ENCODE measurements around the gene PRM1.
"Not testable (repeated sequence)": the region's sequence is repeated elsewhere in the genome, so short reads cannot be mapped to it uniquely, and the experiment has no call there.

Gene PRM1

DNA sequence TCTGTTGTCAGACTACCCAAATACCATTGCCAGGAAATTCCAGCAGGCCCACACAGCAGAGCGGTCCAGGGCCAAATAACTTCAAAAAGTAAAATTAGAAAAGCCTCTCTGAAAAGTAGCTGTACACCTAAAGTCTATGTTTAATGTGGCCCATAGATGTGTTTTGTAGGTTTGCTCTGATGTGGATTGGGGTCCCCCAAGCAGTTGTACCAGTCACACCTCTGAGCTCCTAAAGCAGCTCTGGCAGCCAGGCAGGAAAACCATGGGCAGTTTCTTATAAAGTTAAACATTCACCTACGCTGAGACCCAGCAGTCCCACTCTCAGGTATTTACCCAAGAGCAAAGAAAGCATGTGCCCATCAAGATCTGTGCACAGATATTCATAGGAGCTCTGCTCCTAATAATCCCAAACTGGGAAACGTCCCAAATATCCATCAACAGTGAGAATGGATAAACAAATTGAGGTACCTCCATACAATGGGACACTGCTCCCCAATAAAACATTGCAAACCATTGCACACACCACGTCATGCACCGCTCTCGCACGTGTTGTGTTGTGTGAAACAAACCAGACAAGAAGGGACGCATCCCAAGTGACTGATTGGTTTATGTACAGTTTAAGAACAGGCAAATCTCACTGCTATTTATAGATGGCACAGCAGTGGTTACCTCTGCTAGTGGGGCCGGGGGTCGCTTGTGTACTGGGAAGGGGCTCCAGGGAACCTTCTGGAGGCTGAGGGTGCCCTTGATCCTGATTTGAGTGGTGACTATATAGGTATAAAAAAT lies 15.8 kb upstream of the PRM1 start:
- DNase-seq, result no peak

DNA sequence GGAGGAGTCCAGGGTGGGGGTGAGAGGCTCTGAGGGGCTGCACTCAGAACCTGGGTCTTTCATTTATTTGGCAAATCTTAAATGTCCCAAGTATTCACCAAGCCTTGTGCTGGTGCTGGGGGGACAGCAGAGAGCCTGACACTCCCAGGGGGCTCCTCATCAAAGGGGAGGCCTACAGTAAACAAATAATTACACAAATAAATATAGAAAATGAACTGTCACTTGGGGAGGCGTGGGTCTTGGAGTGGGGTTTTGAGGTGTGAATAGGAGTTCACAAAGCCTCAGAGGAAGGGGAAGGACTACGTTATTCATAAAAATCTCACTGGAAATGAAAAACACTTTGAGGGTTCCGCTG lies 15.2 kb upstream of the PRM1 start:
- no peak for DNase-seq

DNA sequence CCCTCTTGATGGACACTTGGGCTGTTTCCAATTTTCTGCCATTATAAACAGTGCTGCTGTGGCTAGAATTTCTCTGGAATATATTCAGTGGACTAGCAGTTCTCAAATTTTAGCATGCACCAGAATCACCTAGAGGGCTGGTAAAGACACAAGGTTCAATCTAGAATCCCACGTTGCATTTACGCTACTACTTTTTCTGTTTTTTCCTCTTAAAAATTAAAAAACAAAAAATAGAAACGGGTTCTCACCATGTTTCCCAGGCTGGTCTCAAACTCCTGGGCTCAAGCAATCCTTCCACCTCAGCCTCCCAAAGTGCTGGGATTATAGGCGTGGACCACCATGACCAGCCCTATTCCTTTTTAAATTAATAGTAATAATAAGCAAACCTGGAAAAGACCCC lies 14.5 kb upstream of the PRM1 start:
- no peak for DNase-seq

DNA sequence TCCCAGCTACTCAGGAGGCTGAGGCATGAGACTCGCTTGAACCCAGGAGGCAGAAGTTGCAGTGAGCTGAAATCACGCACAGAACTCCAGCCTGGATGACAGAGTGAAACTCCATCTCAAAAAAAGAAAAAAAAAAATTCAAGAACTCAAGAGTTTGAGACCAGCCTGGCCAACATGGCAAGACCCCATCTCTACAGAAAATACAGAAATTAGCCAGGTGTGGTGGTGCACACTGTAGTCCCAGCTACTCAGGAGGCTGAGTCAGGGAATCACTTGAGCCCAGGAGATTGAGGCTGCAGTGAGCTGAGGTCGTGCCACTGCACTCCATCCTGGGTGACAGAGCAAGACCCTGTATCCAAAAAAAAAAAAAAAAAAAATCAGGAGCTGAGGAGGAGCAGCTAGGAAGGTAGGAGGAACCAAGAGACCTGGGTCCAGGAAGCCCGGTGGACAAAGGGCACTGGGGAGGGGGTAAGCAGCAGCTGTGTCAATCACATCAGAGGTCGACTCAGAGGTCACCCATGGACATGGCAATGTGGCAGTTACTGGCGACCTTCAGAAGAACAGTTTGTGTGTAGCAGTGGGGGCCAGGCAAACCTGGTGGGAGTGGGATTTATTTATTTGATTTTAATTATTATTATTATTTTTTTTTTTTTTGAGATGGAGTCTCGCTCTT lies 11.1 kb upstream of the PRM1 start:
- no peak for DNase-seq

DNA sequence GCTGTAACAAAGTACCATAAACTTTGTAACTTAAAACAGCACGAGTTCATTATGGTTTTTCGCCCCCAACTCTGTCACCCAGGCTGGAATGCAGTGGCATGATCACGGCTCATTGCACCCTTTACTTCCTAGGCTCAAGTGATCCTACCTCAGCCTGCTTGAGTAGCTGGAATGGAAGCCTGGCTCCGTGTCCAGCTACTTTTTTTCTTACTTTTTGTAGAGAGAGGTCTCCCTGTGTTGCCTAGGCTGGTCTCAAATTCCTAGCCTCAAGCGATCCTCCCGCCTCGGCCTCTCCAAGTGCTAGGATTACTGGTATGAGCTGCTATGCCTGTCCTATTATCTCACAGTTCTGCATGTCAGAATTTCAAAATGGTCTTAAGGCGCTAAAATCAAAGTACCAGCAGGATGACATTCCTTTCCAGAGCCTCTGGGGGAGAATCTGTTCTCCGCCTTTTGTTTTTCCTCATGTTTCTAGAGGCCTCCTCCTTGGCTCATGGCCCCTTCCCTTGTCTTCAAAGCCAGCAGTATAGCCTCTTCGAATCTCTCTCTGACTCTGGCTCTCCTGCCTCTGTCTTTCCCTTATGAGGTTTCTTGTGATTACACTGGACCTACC lies 10.1 kb upstream of the PRM1 start:
- DNase-seq, result no peak

DNA sequence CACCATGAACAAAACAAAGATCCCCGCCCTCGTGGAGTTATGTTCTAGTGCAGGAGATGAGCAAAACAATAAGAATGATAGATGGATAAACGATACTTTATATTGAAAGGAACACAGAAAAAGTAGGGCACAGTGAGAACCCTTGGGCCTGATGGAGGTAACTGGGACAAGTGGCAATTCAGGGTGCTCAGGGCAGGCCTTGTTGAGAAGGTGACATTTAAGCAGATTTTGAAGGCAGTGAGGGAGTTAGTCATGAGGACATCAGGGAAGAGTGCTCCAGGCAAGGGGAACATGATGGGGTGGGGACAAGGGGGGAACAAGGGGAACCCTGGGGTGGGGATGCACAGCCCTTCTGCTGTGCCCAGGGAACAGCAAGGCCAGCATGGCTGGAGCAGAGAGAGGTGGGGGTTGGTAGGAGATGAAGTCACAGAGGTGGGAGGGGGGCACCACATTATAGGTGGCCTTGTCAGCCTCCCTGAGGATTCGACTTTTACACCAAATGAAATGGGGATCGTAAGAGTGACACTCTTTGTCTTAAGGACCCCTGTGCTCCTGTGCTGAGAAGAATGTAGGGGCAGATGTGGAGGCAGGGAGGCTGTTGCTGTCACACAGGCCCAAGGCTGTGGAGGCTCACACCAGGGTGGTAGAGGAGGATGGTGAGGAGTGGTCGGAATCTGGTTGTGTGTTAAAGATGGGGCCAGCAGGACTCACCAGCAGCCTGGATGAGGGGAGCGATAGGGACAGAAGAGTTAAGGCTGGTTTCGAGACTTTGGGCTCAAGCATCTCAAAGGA lies 9.2 kb upstream of the PRM1 start:
- DNase-seq, result no peak

DNA sequence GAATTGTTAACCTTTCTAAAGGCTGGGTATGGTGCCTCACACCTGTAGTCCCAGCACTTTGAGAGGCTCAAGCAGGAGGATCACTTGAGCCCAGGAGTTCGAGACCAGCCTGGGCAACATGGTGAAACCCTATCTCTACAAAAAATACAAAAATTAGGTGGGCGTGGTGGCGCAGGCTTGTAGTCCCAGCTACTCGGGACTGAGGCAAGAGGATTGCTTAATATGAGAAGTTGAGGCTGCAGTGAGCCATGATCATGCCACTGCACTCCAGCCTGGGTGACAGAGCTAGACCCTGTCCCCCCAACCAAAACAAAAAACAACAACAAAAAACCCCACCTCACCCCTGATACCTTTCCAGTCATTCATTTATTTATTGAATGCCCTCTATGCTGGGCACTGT lies 8.6 kb upstream of the PRM1 start:
- not testable (repeated sequence) for DNase-seq

DNA sequence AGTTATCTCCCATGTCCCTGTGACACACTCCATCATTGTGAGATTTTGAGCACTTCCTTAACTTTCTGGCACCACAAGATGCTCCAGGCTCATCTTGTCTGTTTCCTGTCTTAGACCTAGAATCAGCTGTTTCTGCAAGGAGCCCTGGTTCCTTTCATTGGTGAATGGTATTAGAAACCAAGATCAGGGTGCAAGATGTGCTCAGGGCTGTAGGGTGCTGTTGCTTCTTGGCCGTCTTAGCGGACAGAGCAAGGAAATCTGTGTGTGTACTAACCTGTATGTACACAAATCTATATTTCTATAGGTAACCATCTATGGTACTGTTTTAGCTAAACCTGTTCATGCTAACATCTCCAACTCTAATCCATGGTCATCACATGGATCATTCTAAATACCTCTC lies 8.1 kb upstream of the PRM1 start:
- no peak for DNase-seq

DNA sequence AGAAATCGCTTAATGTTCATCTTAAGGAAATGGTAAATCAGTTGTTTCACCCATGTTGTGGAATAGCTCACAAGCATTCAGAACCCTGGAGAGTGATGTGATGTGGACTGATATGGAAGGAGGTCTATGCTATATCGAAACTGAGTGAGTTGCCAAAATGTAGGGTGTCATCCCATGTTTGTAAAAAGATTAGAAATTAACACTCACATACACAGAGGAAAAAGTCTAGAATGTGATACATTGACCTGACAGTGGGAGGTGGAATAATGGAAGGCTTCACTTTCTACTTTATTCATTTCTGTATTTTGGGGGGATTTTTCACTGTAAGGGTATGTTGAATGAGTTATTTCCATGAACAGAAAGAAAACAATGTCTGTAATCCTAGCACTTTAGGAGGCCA lies 4.7 kb upstream of the PRM1 start:
- no peak for DNase-seq

DNA sequence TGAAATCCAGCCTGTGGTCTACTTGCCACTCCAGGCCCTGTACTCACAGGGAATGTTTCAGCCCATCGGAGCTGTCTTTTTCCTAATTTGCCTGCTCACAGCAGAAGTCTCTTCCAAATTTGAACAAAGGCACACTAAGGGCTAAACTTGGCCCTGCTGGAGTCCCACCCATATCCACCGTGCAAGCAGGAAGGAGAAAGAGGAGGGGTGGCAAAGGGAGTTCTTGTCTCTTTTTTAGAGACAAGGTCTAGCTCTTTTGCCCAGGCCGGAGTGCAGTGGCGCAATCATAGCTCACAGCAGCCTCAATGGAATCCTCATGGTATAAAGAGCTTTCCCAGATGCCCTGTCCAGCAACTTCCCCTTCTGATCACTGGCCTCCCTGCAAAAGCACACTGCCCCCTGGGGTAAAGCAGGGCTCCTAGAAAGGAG lies 2.7 kb upstream of the PRM1 start:
- DNase-seq, result no peak

DNA sequence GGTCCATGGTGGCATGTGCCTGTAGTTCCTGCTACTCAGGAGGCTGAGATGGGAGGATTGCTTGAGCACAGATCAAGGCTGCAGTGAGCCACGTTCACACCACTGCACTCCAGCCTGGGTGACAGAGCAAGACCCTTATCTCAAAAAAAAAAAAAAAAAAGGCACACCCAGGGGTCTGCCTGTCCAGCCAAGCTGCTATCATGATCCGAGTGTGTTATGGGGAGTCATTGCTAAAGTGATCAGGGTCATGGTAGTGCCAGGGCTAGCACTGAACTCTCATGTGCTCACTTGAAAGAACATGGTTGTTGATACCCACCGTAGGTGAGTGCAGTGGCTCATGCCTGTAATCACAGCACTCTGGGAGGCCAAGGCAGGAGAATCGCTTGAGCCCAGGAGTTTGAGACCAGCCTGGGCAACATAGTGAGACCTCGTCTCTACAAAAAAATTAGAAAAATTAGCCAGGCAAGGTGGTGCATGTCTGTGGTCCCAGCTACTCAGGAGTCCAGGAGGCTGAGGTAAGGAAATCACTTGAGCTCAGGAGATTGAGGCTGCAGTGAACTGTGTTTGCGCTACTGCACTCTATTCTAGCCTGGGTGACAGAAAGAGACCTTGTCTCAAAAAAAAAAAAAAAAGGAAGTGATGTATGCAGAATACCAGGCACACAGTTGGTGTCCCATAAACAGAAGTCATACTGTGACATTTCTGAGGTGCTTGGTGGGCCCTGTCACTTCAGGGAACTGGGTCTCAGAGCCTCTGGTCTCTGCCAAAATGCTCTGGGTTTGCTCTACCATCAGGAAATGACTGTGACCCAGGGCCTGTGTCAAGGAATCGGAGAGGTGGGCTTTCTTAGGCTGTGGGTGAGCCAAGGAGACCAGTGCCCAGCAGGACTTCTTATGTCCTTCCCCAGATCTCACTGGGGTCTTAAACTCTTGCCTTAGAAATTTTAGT lies 2.2 kb downstream of the PRM1 start:
- no peak for DNase-seq

DNA sequence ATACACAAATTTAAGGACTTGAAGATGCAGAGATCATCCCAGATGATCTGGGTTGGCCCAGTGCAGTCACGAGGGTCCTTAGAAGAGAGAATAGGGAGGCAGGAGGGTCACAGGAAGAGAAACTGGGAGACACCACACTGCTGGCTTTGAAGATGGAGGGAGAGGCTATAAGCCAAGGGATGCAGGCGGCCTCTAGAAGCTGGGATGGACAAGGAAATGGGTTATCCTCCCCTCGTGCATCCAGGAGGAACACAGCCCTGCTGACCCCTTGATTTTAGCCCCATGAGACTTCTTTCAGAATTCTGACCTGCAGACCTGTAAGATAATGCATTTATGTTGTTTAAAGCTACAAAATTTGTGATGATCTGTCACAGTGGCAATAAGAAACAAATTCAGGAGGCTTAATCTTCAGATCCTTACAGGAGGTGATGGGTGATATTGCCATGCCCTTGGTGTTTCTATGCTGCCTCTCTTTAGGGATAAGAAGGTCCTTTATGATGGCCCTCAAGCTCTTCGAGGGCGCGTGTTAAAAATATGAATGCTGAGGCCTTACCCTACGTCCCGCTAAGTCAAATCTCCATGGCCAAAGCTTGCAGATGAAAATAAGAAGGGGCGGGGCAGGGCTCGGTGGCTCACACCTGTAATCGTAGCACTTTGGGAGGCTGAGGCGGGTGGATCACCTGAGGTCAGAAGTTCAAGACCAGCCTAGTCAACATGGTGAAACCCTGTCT lies 3.4 kb downstream of the PRM1 start:
- DNase-seq, result no peak

DNA sequence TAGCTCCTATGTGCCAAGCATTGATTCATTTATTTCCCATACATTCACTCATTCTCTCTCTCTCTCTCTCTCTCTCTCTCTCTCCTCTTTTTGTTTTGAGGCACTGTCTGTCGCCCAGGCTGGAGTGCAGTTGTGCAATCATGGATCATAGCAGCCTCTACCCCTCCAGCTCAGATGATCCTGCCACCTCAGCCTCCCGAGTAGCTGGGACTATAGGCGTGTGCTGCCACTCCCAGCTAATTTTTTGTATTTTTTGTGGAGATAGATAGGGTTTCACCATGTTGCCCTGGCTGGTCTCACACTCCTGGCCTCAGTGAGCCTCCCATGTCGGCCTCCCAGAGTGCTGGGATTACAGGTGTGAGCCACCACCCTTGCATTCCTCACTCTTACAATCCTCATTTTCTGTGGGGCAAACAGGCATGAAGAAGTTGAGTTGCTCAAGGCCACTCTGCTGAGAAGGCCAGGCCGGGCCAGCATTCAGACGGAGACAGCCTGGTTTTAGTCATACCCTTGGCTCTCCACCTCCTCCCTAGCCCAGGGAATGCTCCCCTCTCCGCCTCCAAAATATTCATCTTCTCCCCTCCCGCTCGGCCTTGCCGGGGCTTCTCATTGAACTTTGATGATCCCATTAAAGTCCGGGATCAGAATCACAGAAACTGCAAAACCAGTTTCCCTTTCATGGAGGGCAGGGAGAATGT lies 4.1 kb downstream of the PRM1 start:
- no peak for DNase-seq

DNA sequence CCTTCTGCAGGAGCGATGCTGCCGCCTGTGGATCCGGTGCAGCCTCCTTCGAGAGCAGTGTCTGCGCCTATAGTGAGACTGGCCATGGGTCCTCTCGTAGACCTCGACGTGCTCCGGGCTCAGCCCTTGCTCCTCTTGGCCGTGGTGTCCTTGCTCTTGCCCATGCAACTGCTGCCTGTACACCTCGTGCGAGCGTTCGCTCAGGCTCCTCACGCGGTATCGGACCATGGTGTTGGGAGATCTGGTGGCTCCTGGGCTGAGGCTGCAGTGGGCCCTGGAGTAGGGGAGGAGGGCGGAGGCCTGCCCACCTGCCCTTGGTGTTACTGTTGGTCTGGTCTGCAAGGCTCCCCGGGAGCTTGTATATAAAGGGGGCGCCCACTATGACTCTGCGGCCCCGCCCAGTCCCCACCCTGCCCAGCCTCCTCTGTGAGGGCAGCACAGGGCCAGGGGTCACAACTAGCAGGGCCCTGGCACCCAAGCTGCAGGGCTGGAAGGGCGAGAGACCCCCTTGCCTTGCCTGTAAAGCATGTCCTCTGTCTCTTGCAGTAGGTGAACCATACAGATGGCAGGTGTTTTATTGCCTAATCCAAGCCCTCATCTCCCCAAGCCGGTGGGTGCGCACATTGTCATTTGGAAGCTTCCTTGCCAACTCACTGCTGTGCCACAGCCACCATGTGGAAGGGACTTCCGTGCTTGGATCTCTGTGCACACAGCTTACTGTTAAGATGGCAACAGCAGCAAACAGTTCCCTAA lies 4.8 kb downstream of the PRM1 start, which contains the start of gene PRM2:
Gene PRM2 (minus strand): TSS at position 338 of the 753 bp plus-strand sequence. CDS start 110 bp downstream, at position 228.
- no peak for DNase-seq

DNA sequence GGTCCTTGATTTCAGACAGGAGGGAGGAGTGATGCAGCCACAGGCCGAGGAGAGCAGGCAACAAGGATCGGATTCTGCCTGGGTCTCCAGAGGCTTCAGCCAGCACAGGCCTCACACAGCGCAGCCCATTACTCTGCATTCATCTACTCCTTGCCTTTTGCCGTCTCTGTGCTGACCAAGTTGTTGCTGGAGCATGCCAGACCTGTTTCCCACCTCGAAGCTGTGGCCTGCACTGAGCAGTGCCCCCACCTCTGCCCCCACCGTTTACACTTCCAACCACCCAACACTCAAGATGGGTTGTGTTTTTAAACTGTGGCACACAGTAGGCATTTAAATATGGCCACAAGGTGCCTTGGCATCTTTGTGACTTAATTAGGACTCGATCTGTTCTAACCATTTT lies 6.2 kb downstream of the PRM1 start:
- no peak for DNase-seq

DNA sequence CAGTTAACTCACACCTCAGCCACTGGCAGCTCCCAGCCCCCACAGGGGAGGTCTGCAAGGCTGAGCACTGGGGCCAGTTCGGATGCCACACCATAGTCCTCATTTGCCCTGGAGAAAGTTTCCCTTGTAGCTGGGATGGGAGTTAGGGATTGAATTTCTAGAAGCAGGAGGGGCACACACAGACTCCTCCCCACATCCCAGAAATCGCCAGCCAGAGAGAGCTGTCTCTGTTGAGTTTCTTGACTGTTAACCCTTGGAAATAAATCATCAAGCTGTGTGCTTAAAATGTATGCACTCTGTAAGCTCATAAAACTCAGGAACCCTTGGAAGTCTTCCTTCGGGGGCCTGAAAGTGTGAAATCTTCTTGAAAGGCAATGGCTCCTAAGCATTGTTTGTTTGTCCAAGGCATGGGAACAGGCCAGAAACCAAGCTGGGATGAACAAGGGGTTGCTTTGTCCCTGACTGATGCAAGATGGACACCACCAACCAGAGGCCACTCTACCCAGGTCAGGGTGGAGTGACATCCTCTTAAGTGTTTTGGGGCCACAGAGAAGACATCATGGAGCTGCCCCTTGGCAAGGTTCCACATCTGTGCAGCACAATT lies 7.3 kb downstream of the PRM1 start:
- DNase-seq, result no peak

DNA sequence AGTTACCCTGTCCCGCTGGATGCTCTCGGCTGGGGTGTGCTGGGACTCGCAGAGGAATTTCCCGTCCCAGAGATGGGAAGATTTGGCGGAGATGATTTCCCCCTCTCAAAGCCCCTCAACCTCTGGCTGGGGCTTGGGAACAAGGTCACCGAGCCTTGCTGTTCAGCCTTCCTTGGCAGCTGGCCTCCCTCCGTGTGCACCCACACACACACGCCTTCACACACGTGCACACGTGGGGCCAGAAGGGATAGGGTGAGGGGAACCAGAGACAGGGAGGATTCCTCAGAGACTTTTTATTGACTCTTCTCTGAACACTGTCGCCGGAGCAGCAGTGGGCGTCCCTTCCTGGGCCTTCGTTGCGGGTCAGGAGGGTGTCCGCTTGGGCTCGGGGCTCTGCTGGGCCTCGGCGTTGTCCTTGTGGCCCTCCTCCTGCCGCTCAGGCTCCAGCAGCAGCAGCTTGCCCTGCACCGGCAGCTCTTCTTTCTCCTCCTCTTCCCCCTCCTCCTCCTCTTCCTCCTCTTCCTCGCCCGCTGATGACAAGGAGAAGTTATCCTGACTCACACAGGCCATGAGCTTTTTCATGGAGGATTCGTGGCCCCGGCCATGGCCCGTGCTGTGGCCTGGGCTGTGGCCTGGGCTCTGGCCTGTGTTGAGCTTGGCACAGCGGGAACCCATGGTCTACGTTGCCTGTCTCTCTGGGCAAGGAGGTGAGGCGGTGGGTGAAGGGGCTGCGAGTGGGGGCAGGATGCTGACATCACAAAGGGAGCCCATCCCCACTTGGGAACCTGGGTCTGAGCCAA lies 8.0 kb downstream of the PRM1 start, which contains the start of gene PRM3:
Gene PRM3 (minus strand): TSS at position 709 of the 800 bp plus-strand sequence. CDS start 34 bp downstream, at position 675.
- no peak for DNase-seq

DNA sequence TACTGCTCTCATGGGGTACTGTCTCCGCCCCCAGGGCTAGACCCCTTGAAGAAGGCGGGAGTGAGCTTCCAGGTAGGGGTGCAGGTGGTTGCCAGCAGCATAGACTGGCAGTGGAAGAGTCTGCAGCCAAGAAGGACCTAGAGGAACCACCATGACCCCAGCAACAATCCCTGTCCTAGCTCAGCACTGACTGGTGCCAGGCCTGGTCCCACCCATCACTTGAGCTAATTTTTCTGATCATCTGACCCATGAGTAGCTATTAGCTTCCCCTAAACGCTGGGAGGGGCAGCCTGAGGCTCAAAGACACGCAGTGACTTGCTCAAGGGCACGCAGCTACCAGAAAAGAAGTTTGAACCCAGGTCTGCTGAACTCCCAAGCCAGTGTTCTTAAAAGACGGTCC lies 8.6 kb downstream of the PRM1 start:
- DNase-seq, result no peak

DNA sequence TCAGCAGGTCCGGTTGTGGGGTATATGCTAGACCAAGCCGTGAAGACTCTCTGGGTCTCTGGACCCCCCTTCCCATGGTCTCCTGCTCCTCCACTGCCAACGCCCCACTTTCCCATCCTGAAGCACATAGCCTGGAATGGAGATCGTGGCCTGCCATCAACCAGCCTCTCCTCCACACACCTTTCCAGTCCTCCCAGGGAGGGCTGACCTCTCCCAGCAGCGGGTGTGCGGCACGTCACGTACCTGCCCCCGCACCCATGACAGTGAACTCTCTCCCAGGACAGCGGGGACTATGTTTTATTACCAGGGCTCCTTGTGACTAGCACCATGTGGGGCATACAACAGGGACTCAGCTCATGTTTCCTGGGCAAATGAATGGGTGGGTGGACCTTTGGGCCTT lies 9.5 kb downstream of the PRM1 start:
- DNase-seq, result no peak

Measured in activated T-cell treated with anti-CD3 and anti-CD28 coated beads, Interleukin-2, amount 50 U/mL, for 48 hours (primary cell).